HepG2 (cell line): ENCODE measurements around the gene DSTN. TPM values are rescaled to one million over a fixed set of nuclear protein-coding genes. Genes with fewer than 3 reads are reported as not detected.

Source experiments
- DZIP1 ChIP-seq: sonication (generic); formaldehyde crosslinking; IDR thresholded peaks from 2 replicates; pipeline ENCODE4 v1.5.0; 2020; ENCODE audit warnings: mild to moderate bottlenecking, missing genetic modification reagents
- ERF ChIP-seq: IDR thresholded peaks from 2 replicates; pipeline ENCODE4 v1.6.1; 2018; ENCODE audit warnings: missing biosample characterization, missing genetic modification reagents
- GATAD1 ChIP-seq: IDR thresholded peaks from 2 replicates; pipeline ENCODE4 v1.6.1; 2016; ENCODE audit warnings: missing genetic modification reagents, missing compliant biosample characterization
- IKZF1 ChIP-seq: fragments of 450-650 bp; IDR thresholded peaks from 2 replicates; pipeline ENCODE4 v1.7.1; 2016
- IKZF4 ChIP-seq: sonication (generic); formaldehyde crosslinking; IDR thresholded peaks from 2 replicates; pipeline ENCODE4 v1.5.1; 2020; ENCODE audit warnings: borderline replicate concordance, mild to moderate bottlenecking, low read depth, missing genetic modification reagents; ENCODE audit errors: not compliant biosample characterization
- JDP2 ChIP-seq: sonication (generic); formaldehyde crosslinking; IDR thresholded peaks from 2 replicates; pipeline ENCODE4 v1.8.1; 2022; ENCODE audit warnings: missing genetic modification reagents, borderline replicate concordance
- NR2F1 ChIP-seq, 2 experiments: fragments of 450-650 bp in 1 of 2; formaldehyde crosslinking in 1 of 2; IDR thresholded peaks; 2 replicates each; pipeline versions ENCODE4 v1.5.0 to v1.6.1; 2016 to 2020; ENCODE audit warnings: mild to moderate bottlenecking in 1 of 2, missing compliant biosample characterization in 1 of 2, missing genetic modification reagents in 1 of 2, moderate library complexity in 1 of 2
- PAWR ChIP-seq: sonication (generic); formaldehyde crosslinking; IDR thresholded peaks from 2 replicates; pipeline ENCODE4 v1.4.0; 2020; ENCODE audit warnings: missing genetic modification reagents, mild to moderate bottlenecking, borderline replicate concordance
- REPIN1 ChIP-seq: sonication (generic); formaldehyde crosslinking; IDR thresholded peaks from 2 replicates; pipeline ENCODE4 v1.8.0; 2022; ENCODE audit warnings: missing genetic modification reagents, low read depth, mild to moderate bottlenecking, borderline replicate concordance
- TBP ChIP-seq: sonication (generic); formaldehyde crosslinking; IDR thresholded peaks from 2 replicates; pipeline ENCODE4 v1.5.0; 2020; ENCODE audit warnings: missing genetic modification reagents
- TCF7 ChIP-seq: sonication (generic); IDR thresholded peaks from 2 replicates; pipeline ENCODE4 v1.6.1; 2016; ENCODE audit warnings: antibody characterized with exemption, low read depth
- ZNF18 ChIP-seq: sonication (generic); formaldehyde crosslinking; IDR thresholded peaks from 2 replicates; pipeline ENCODE4 v1.8.0; 2022; ENCODE audit warnings: mild to moderate bottlenecking, missing genetic modification reagents; ENCODE audit not compliant: insufficient replicate concordance
- ZNF264 ChIP-seq: sonication (generic); formaldehyde crosslinking; IDR thresholded peaks from 2 replicates; pipeline ENCODE4 v1.4.0; 2020; ENCODE audit warnings: missing genetic modification reagents
- ZNF572 ChIP-seq: sonication (generic); formaldehyde crosslinking; IDR thresholded peaks from 2 replicates; pipeline ENCODE4 v1.5.1; 2020; ENCODE audit warnings: mild to moderate bottlenecking, missing genetic modification reagents
- ZNF788 ChIP-seq: sonication (generic); formaldehyde crosslinking; IDR thresholded peaks from 2 replicates; pipeline ENCODE4 v1.5.0; 2020; ENCODE audit warnings: mild to moderate bottlenecking, missing genetic modification reagents, borderline replicate concordance
- ZNF790 ChIP-seq: sonication (generic); formaldehyde crosslinking; IDR thresholded peaks from 2 replicates; pipeline ENCODE4 v1.8.0; 2022; ENCODE audit warnings: missing genetic modification reagents, mild to moderate bottlenecking, borderline replicate concordance
- polyA plus RNA-seq, 8 experiments: library from polyadenylated mRNA; depleted of rRNA in 3 of 8; stranded (reverse) in 7 of 8; unstranded in 1 of 8; fragments of >200 nt; fragmentation: Illumina TruSeq in 4 of 8; extraction: Trizol in 4 of 8; gene quantifications; 2 replicates each; pipeline versions ENCODE4 v1.2.1 to v1.2.3, GENCODE V29; 2011 to 2016; ENCODE audit warnings: low read depth in 4 of 8, missing spikeins in 1 of 8, mixed read lengths in 1 of 8; ENCODE audit not compliant: insufficient read depth in 1 of 8
- total RNA-seq, 5 experiments: library from RNA; depleted of rRNA; stranded (reverse); fragments of >200 nt; fragmentation: Illumina TruSeq; extraction: Trizol; gene quantifications; 2 replicates each; pipeline ENCODE4 v1.2.3, GENCODE V29; 2016; ENCODE audit warnings: low read depth in 1 of 5
- TF ChIP-seq, protein P1 (sequence below): sonication (generic); formaldehyde crosslinking; IDR thresholded peaks from 2 replicates; pipeline ENCODE4 v1.5.1; 2020; ENCODE audit warnings: mild to moderate bottlenecking, missing genetic modification reagents, borderline replicate concordance
- TF ChIP-seq, protein P2 (sequence below): sonication (generic); formaldehyde crosslinking; IDR thresholded peaks from 2 replicates; pipeline ENCODE4 v1.4.0; 2020; ENCODE audit warnings: low read depth, mild to moderate bottlenecking, missing genetic modification reagents
- TF ChIP-seq, protein P3 (sequence below): sonication (generic); formaldehyde crosslinking; IDR thresholded peaks from 2 replicates; pipeline ENCODE4 v1.5.1; 2020; ENCODE audit warnings: missing genetic modification reagents, mild to moderate bottlenecking, borderline replicate concordance

The DSTN gene
- total and polyA plus RNA-seq, 2 of the 13 experiments (the other 11 are each of a cell fraction or from before 2014, with no cell fraction given) = 27.6 to 106 TPM

DNA sequence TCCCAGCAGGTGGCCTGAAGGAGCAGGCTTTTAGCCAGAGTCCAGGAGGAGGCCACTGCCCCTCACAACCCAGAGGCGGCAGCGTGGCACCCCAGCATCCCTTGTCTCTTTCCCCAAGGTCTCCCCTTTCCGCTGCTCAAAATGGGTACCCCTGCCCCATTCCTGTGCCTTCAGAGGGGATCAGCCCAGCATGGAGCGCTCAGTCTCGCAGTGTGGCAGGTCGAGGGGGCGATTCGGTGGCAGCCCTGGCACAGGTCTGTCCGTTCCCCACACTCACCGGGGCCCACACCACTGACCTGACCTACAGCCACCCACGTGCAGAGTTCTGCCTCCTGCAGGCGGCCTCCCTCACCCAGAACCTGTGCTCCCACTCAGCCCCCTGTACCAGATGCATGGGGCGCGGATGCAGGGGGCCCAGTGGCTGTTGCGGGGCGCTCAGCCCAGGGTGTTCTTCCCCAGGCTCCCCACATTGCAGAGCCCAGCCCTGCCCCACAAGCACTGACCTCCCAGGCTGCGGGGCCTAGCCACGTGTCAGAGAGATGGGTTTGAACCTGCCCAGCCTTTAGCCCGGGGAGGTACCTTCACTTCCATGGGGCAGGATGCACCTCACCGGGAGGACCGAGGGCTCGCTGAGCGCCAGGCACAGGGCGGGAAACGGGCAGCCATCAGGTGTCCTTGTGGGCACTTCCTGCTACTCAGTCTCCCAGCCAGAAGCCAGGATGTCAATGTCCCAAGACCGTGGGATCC lies 41.8 kb downstream of the DSTN start (continued):
- TF ChIP-seq, protein P1, sequence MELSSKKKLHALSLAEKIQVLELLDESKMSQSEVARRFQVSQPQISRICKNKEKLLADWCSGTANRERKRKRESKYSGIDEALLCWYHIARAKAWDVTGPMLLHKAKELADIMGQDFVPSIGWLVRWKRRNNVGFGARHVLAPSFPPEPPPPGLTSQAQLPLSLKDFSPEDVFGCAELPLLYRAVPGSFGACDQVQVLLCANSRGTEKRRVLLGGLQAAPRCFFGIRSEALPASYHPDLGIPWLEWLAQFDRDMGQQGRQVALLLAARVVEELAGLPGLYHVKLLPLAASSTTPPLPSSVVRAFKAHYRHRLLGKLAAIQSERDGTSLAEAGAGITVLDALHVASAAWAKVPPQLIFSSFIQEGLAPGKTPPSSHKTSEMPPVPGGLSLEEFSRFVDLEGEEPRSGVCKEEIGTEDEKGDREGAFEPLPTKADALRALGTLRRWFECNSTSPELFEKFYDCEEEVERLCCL (CRISPR knock-in tag) = no peak
- TF ChIP-seq REPIN1 (CRISPR knock-in tag) (peak; percentile 70; the same call in 1 of the 2 replicates), ERF (no peak), ZNF18 (CRISPR knock-in tag) (no peak), GATAD1 (peak; percentile 8; the same call in 1 of the 2 replicates), NR2F1 (CRISPR knock-in tag; IDR thresholded peaks at IDR 0.05) (no peak), ZNF264 (CRISPR knock-in tag) (no peak), ZNF788 (peak; percentile 74; the same call in 1 of the 2 replicates), DZIP1 (CRISPR knock-in tag) (no peak), ZNF790 (CRISPR knock-in tag) (no peak), TCF7 (no peak), JDP2 (CRISPR knock-in tag) (no peak), IKZF1 (no peak), IKZF4 (CRISPR knock-in tag) (peak; percentile 19), TBP (CRISPR knock-in tag) (no peak), PAWR (CRISPR knock-in tag) (no peak), ZNF572 (CRISPR knock-in tag) (no peak)
- TF ChIP-seq, protein P2, sequence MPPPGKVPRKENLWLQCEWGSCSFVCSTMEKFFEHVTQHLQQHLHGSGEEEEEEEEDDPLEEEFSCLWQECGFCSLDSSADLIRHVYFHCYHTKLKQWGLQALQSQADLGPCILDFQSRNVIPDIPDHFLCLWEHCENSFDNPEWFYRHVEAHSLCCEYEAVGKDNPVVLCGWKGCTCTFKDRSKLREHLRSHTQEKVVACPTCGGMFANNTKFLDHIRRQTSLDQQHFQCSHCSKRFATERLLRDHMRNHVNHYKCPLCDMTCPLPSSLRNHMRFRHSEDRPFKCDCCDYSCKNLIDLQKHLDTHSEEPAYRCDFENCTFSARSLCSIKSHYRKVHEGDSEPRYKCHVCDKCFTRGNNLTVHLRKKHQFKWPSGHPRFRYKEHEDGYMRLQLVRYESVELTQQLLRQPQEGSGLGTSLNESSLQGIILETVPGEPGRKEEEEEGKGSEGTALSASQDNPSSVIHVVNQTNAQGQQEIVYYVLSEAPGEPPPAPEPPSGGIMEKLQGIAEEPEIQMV (CRISPR knock-in tag) = no peak
- TF ChIP-seq, protein P3, sequence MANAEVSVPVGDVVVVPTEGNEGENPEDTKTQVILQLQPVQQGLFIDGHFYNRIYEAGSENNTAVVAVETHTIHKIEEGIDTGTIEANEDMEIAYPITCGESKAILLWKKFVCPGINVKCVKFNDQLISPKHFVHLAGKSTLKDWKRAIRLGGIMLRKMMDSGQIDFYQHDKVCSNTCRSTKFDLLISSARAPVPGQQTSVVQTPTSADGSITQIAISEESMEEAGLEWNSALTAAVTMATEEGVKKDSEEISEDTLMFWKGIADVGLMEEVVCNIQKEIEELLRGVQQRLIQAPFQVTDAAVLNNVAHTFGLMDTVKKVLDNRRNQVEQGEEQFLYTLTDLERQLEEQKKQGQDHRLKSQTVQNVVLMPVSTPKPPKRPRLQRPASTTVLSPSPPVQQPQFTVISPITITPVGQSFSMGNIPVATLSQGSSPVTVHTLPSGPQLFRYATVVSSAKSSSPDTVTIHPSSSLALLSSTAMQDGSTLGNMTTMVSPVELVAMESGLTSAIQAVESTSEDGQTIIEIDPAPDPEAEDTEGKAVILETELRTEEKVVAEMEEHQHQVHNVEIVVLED (CRISPR knock-in tag) = no peak
